ENCODE results near the gene CAPN7.

CAPN7 gene

GRCh38 chr3:15204005-15204404, 2.0 kb upstream of the CAPN7 start:
- no peak for ATAC-seq

GRCh38 chr3:15205482-15205933, 538 bp upstream of the CAPN7 start:
- no peak for ATAC-seq

- ATAC-seq: no peak
Measured at GRCh38 chr3:15206662-15207576, 873 bp downstream of the CAPN7 start.

GRCh38 chr3:15207836-15208504, 1.9 kb downstream of the CAPN7 start:
- no peak for ATAC-seq

- no peak for ATAC-seq
Measured at GRCh38 chr3:15211937-15212336, 5.9 kb downstream of the CAPN7 start.

- ATAC-seq: no peak
Measured at GRCh38 chr3:15214758-15215157, 8.7 kb downstream of the CAPN7 start.

- ATAC-seq: no peak
Measured at GRCh38 chr3:15215996-15216395, 9.9 kb downstream of the CAPN7 start.

GRCh38 chr3:15216501-15216900, 10.5 kb downstream of the CAPN7 start:
- no peak for ATAC-seq

GRCh38 chr3:15217011-15217671, 11.1 kb downstream of the CAPN7 start:
- ATAC-seq: no peak

- ATAC-seq: no peak
Measured at GRCh38 chr3:15217841-15218267, 11.8 kb downstream of the CAPN7 start.

GRCh38 chr3:15218689-15219088, 12.6 kb downstream of the CAPN7 start:
- no peak for ATAC-seq

GRCh38 chr3:15220056-15220455, 14.0 kb downstream of the CAPN7 start:
- no peak for ATAC-seq

- no peak for ATAC-seq
Measured at GRCh38 chr3:15220661-15221060, 14.6 kb downstream of the CAPN7 start.

- ATAC-seq: no peak
Measured at GRCh38 chr3:15221574-15222217, 15.7 kb downstream of the CAPN7 start.

- ATAC-seq: no peak
Measured at GRCh38 chr3:15223685-15224572, 17.9 kb downstream of the CAPN7 start.

- ATAC-seq: no peak
Measured at GRCh38 chr3:15228147-15228546, 22.1 kb downstream of the CAPN7 start.

GRCh38 chr3:15229262-15229661, 23.2 kb downstream of the CAPN7 start:
- ATAC-seq: no peak

GRCh38 chr3:15241341-15241740, 35.3 kb downstream of the CAPN7 start:
- ATAC-seq: peak; percentile 32 to 48

- no peak for ATAC-seq
Measured at GRCh38 chr3:15243822-15244482, 37.9 kb downstream of the CAPN7 start.

GRCh38 chr3:15246186-15246585, 40.1 kb downstream of the CAPN7 start:
- no peak for ATAC-seq

GRCh38 chr3:15253023-15253697, 47.1 kb downstream of the CAPN7 start:
- peak in 1 of 2 donors; percentile 41 for ATAC-seq
